ENCODE measurements around the gene SMC4. TPM values are rescaled to one million over a fixed set of nuclear protein-coding genes. Genes with fewer than 3 reads are reported as not detected.

The SMC4 gene
- total and polyA plus RNA-seq, 2 donors, result 119 to 129 TPM

- DNase-seq (ENCODE audit: low read depth in 6 of 9, low spot score in 9 of 9), result no peak
- Histone ChIP-seq H3K27me3 (ENCODE audit: control insufficient read depth in 2 of 2, insufficient read depth in 1 of 2, low read length in 1 of 2) (no peaks in the 10 kb centered on the region), H3K4me1 (ENCODE audit: control insufficient read depth in 2 of 2, insufficient read depth in 2 of 2, low read length in 2 of 2) (peaks cover 0 to 6% of the 10 kb centered on the region in 2 donors), H3K4me3 (ENCODE audit: low read length in 2 of 2) (no peak overlapping the region), H3K27ac (ENCODE audit: low read depth in 1 of 2, low read length in 1 of 2) (no peak overlapping the region), H3K9me3 (ENCODE audit: control insufficient read depth in 2 of 2, insufficient read depth in 1 of 2, low read length in 1 of 2) (no peaks in the 10 kb centered on the region), H3K36me3 (ENCODE audit: control insufficient read depth in 2 of 2, insufficient read depth in 2 of 2, low read length in 1 of 2) (peaks cover 0 to 4% of the 10 kb centered on the region in 2 donors)
- 95% methylated on average over 3 of the region's 3 CpGs for WGBS
Observed at GRCh38 chr3:160390565-160391138, 8.8 kb upstream of the SMC4 start.

GRCh38 chr3:160392798-160393197, 6.7 kb upstream of the SMC4 start:
- H3K27ac ChIP-seq (ENCODE audit: low read depth in 1 of 2, low read length in 1 of 2), result no peak overlapping the region
- peaks cover 0 to 9% of the 10 kb centered on the region in 2 donors for H3K4me1 ChIP-seq (ENCODE audit: control insufficient read depth in 2 of 2, insufficient read depth in 2 of 2, low read length in 2 of 2)
- H3K9me3 ChIP-seq (ENCODE audit: control insufficient read depth in 2 of 2, insufficient read depth in 1 of 2, low read length in 1 of 2), result no peaks in the 10 kb centered on the region
- H3K4me3 ChIP-seq (ENCODE audit: low read length in 2 of 2), result no peak overlapping the region
- DNase-seq (ENCODE audit: low read depth in 6 of 9, low spot score in 9 of 9), result no peak
- H3K27me3 ChIP-seq (ENCODE audit: control insufficient read depth in 2 of 2, insufficient read depth in 1 of 2, low read length in 1 of 2), result no peaks in the 10 kb centered on the region
- peaks cover 0 to 4% of the 10 kb centered on the region in 2 donors for H3K36me3 ChIP-seq (ENCODE audit: control insufficient read depth in 2 of 2, insufficient read depth in 2 of 2, low read length in 1 of 2)

GRCh38 chr3:160393346-160394008, 6.0 kb upstream of the SMC4 start:
- Histone ChIP-seq H3K27ac (ENCODE audit: low read depth in 1 of 2, low read length in 1 of 2) (no peak overlapping the region), H3K27me3 (ENCODE audit: control insufficient read depth in 2 of 2, insufficient read depth in 1 of 2, low read length in 1 of 2) (no peaks in the 10 kb centered on the region), H3K9me3 (ENCODE audit: control insufficient read depth in 2 of 2, insufficient read depth in 1 of 2, low read length in 1 of 2) (no peaks in the 10 kb centered on the region), H3K36me3 (ENCODE audit: control insufficient read depth in 2 of 2, insufficient read depth in 2 of 2, low read length in 1 of 2) (peaks cover 0 to 4% of the 10 kb centered on the region in 2 donors), H3K4me3 (ENCODE audit: low read length in 2 of 2) (no peak overlapping the region), H3K4me1 (ENCODE audit: control insufficient read depth in 2 of 2, insufficient read depth in 2 of 2, low read length in 2 of 2) (peaks cover 5 to 12% of the 10 kb centered on the region in 2 donors)
- no peak for DNase-seq (ENCODE audit: low read depth in 6 of 9, low spot score in 9 of 9)
- 98% methylated on average over 2 of the region's 2 CpGs for WGBS

- Histone ChIP-seq H3K4me1 (ENCODE audit: control insufficient read depth in 2 of 2, insufficient read depth in 2 of 2, low read length in 2 of 2) (peaks cover 5 to 12% of the 10 kb centered on the region in 2 donors), H3K36me3 (ENCODE audit: control insufficient read depth in 2 of 2, insufficient read depth in 2 of 2, low read length in 1 of 2) (peaks cover 0 to 4% of the 10 kb centered on the region in 2 donors), H3K4me3 (ENCODE audit: low read length in 2 of 2) (no peak overlapping the region), H3K27me3 (ENCODE audit: control insufficient read depth in 2 of 2, insufficient read depth in 1 of 2, low read length in 1 of 2) (no peaks in the 10 kb centered on the region), H3K27ac (ENCODE audit: low read depth in 1 of 2, low read length in 1 of 2) (no peak overlapping the region), H3K9me3 (ENCODE audit: control insufficient read depth in 2 of 2, insufficient read depth in 1 of 2, low read length in 1 of 2) (no peaks in the 10 kb centered on the region)
- no peak for DNase-seq (ENCODE audit: low read depth in 6 of 9, low spot score in 9 of 9)
- WGBS, result over 99% methylated on average over 3 of the region's 3 CpGs
Observed at GRCh38 chr3:160394009-160394392, 5.4 kb upstream of the SMC4 start.

GRCh38 chr3:160395297-160395696, 4.2 kb upstream of the SMC4 start:
- Histone ChIP-seq H3K27ac (ENCODE audit: low read depth in 1 of 2, low read length in 1 of 2) (no peak overlapping the region), H3K27me3 (ENCODE audit: control insufficient read depth in 2 of 2, insufficient read depth in 1 of 2, low read length in 1 of 2) (no peaks in the 10 kb centered on the region), H3K4me1 (ENCODE audit: control insufficient read depth in 2 of 2, insufficient read depth in 2 of 2, low read length in 2 of 2) (peaks cover 5 to 12% of the 10 kb centered on the region in 2 donors), H3K9me3 (ENCODE audit: control insufficient read depth in 2 of 2, insufficient read depth in 1 of 2, low read length in 1 of 2) (no peaks in the 10 kb centered on the region), H3K4me3 (ENCODE audit: low read length in 2 of 2) (no peak overlapping the region), H3K36me3 (ENCODE audit: control insufficient read depth in 2 of 2, insufficient read depth in 2 of 2, low read length in 1 of 2) (peaks cover 0 to 4% of the 10 kb centered on the region in 2 donors)
- DNase-seq (ENCODE audit: low read depth in 6 of 9, low spot score in 9 of 9), result peak in 1 of 9 donors; percentile 32

- peak overlapping the region; percentile 75 to 88 for H3K4me3 ChIP-seq (ENCODE audit: low read length in 2 of 2)
- peak overlapping the region; percentile 44 to 93 for H3K27ac ChIP-seq (ENCODE audit: low read depth in 1 of 2, low read length in 1 of 2)
- H3K4me1 ChIP-seq (ENCODE audit: control insufficient read depth in 2 of 2, insufficient read depth in 2 of 2, low read length in 2 of 2), result peaks cover 5 to 9% of the 10 kb centered on the region in 2 donors
- no peaks in the 10 kb centered on the region for H3K27me3 ChIP-seq (ENCODE audit: control insufficient read depth in 2 of 2, insufficient read depth in 1 of 2, low read length in 1 of 2)
- H3K9me3 ChIP-seq (ENCODE audit: control insufficient read depth in 2 of 2, insufficient read depth in 1 of 2, low read length in 1 of 2), result no peaks in the 10 kb centered on the region
- WGBS, result under 1% methylated on average over 9 of the region's 9 CpGs
- no peaks in the 10 kb centered on the region for H3K36me3 ChIP-seq (ENCODE audit: control insufficient read depth in 2 of 2, insufficient read depth in 2 of 2, low read length in 1 of 2)
- DNase-seq (ENCODE audit: low read depth in 6 of 9, low spot score in 9 of 9), result no peak
Observed at GRCh38 chr3:160398820-160399124, 678 bp upstream of the SMC4 start.

GRCh38 chr3:160400030-160400701, 716 bp downstream of the SMC4 start:
- H3K4me1 ChIP-seq (ENCODE audit: control insufficient read depth in 2 of 2, insufficient read depth in 2 of 2, low read length in 2 of 2), result peaks cover 5 to 9% of the 10 kb centered on the region in 2 donors

GRCh38 chr3:160400702-160401150, 1.3 kb downstream of the SMC4 start:
- Histone ChIP-seq H3K27ac (ENCODE audit: low read depth in 1 of 2, low read length in 1 of 2) (peak overlapping the region; percentile 89 to 93), H3K4me1 (ENCODE audit: control insufficient read depth in 2 of 2, insufficient read depth in 2 of 2, low read length in 2 of 2) (peaks cover 5 to 6% of the 10 kb centered on the region in 2 donors), H3K36me3 (ENCODE audit: control insufficient read depth in 2 of 2, insufficient read depth in 2 of 2, low read length in 1 of 2) (peaks cover 0 to 4% of the 10 kb centered on the region in 2 donors), H3K27me3 (ENCODE audit: control insufficient read depth in 2 of 2, insufficient read depth in 1 of 2, low read length in 1 of 2) (no peaks in the 10 kb centered on the region), H3K9me3 (ENCODE audit: control insufficient read depth in 2 of 2, insufficient read depth in 1 of 2, low read length in 1 of 2) (no peaks in the 10 kb centered on the region), H3K4me3 (ENCODE audit: low read length in 2 of 2) (peak overlapping the region; percentile 75 to 88)
- DNase-seq (ENCODE audit: low read depth in 6 of 9, low spot score in 9 of 9), result peak in 3 of 9 donors; percentile 23 to 45 (median 23)
- WGBS, result under 1% methylated on average over 51 of the region's 51 CpGs

More at GRCh38 chr3:160400030-160400701, 716 bp downstream of the SMC4 start:
- no peaks in the 10 kb centered on the region for H3K27me3 ChIP-seq (ENCODE audit: control insufficient read depth in 2 of 2, insufficient read depth in 1 of 2, low read length in 1 of 2)
- no peaks in the 10 kb centered on the region for H3K9me3 ChIP-seq (ENCODE audit: control insufficient read depth in 2 of 2, insufficient read depth in 1 of 2, low read length in 1 of 2)
- H3K4me3 ChIP-seq (ENCODE audit: low read length in 2 of 2), result peak overlapping the region; percentile 75 to 88
- peak overlapping the region; percentile 89 to 93 for H3K27ac ChIP-seq (ENCODE audit: low read depth in 1 of 2, low read length in 1 of 2)
- DNase-seq (ENCODE audit: low read depth in 6 of 9, low spot score in 9 of 9), result peak in 6 of 9 donors; percentile 20 to 51 (median 28)
- peaks cover 0 to 2% of the 10 kb centered on the region in 2 donors for H3K36me3 ChIP-seq (ENCODE audit: control insufficient read depth in 2 of 2, insufficient read depth in 2 of 2, low read length in 1 of 2)
- under 1% methylated on average over 49 of the region's 49 CpGs for WGBS
